ENCODE measurements around the gene SNX9. TPM values are rescaled to one million over a fixed set of nuclear protein-coding genes. Genes with fewer than 3 reads are reported as not detected.

Gene SNX9
- total RNA-seq (2022; extraction: Qiagen RNA extraction; ENCODE audit: low read depth) = 24.9 to 29.1 TPM (median 28.9 TPM) in 5 replicates

GRCh38 chr6:157823001-157823527, at the start of gene SNX9:
Gene SNX9, plus strand, starts transcription at chr6:157823246. Its CDS starts 189 bp downstream, at chr6:157823435.

GRCh38 chr6:157981395-157982101, 158.5 kb downstream of the SNX9 start, which contains the start of gene SYNJ2:
Gene SYNJ2, plus strand, starts transcription at chr6:157981863. Its CDS starts 99 bp downstream, at chr6:157981962.

Other genes starting within 250 kb of the SNX9 start
- 51.8 to 64.8 TPM (median 63.7 TPM) in 5 replicates for gene SYNJ2, start 158.6 kb downstream of the SNX9 start, total RNA-seq (2022; extraction: Qiagen RNA extraction; ENCODE audit: low read depth)

Data from A549 treated with RU486 at 1 μM for 4 hours (cell line).